ENCODE results near the gene PTGES2. TPM values are rescaled to one million over a fixed set of nuclear protein-coding genes. Genes with fewer than 3 reads are reported as not detected.

The PTGES2 gene
- total RNA-seq, 1 donor from 2014 or later, result 44.1 TPM

- peaks cover 50% of the 10 kb centered on the region for H4K20me1 ChIP-seq (ENCODE audit: insufficient read depth, low read length)
- no peak for DNase-seq (ENCODE audit: low read depth)
- Mint-ChIP-seq H3K4me3 (ENCODE audit: unreplicated experiment) (no peak overlapping the region), H3K27me3 (ENCODE audit: low read depth, unreplicated experiment) (no peaks in the 10 kb centered on the region), H3K36me3 (ENCODE audit: low read depth, unreplicated experiment) (peaks cover 21% of the 10 kb centered on the region), H3K4me1 (ENCODE audit: low read depth, unreplicated experiment) (peaks cover 2% of the 10 kb centered on the region), H3K9me3 (ENCODE audit: unreplicated experiment) (no peaks in the 10 kb centered on the region), H3K27ac (ENCODE audit: unreplicated experiment) (no peak overlapping the region)
- no peak overlapping the region for H3K9ac ChIP-seq (ENCODE audit: low read length)
- H3K9me3 ChIP-seq (ENCODE audit: insufficient read depth, low read depth, low read length), result no peaks in the 10 kb centered on the region
- peaks cover 13% of the 10 kb centered on the region for H3K4me1 ChIP-seq (ENCODE audit: insufficient read depth, low read length)
- TF ChIP-seq EZH2 (IDR thresholded peaks at IDR 0.05; ENCODE audit: insufficient read depth, low read length) (no peak), CTCF (IDR thresholded peaks at IDR 0.05; ENCODE audit: insufficient read depth, low read depth, low read length) (no peak)
- H3K4me2 ChIP-seq (ENCODE audit: low read length), result no peak overlapping the region
- H3K4me3 ChIP-seq (ENCODE audit: insufficient read depth, low read depth, low read length), result no peak overlapping the region
- H3K27me3 ChIP-seq (ENCODE audit: insufficient read depth, low read length), result no peaks in the 10 kb centered on the region
- no peak for FAIRE-seq
- H3K79me2 ChIP-seq (ENCODE audit: insufficient read depth, low read length), result peaks cover 27% of the 10 kb centered on the region
- no peak overlapping the region for H3K27ac ChIP-seq (ENCODE audit: low read depth, low read length)
- H2AFZ ChIP-seq (ENCODE audit: low read depth, low read length), result no peak overlapping the region
- peaks cover 19% of the 10 kb centered on the region for H3K36me3 ChIP-seq (ENCODE audit: insufficient read depth, low read length)
Measured at GRCh38 chr9:128163027-128163515, 35.5 kb upstream of the PTGES2 start.

GRCh38 chr9:128162215-128163026 lies 34.9 kb upstream of the PTGES2 start:
- peak overlapping the region; percentile 72 for H3K4me3 Mint-ChIP-seq (ENCODE audit: unreplicated experiment)

More at GRCh38 chr9:128162215-128163026, 34.9 kb upstream of the PTGES2 start:
- peaks cover 21% of the 10 kb centered on the region for H3K36me3 Mint-ChIP-seq (ENCODE audit: low read depth, unreplicated experiment)
- Histone ChIP-seq H3K9me3 (ENCODE audit: insufficient read depth, low read depth, low read length) (no peaks in the 10 kb centered on the region), H4K20me1 (ENCODE audit: insufficient read depth, low read length) (peaks cover 44% of the 10 kb centered on the region), H3K27ac (ENCODE audit: low read depth, low read length) (no peak overlapping the region), H3K79me2 (ENCODE audit: insufficient read depth, low read length) (peaks cover 24% of the 10 kb centered on the region), H3K36me3 (ENCODE audit: insufficient read depth, low read length) (peaks cover 13% of the 10 kb centered on the region), H3K9ac (ENCODE audit: low read length) (no peak overlapping the region), H3K27me3 (ENCODE audit: insufficient read depth, low read length) (no peaks in the 10 kb centered on the region), H3K4me3 (ENCODE audit: insufficient read depth, low read depth, low read length) (no peak overlapping the region), H2AFZ (ENCODE audit: low read depth, low read length) (no peak overlapping the region), H3K4me2 (ENCODE audit: low read length) (no peak overlapping the region), H3K4me1 (ENCODE audit: insufficient read depth, low read length) (peaks cover 13% of the 10 kb centered on the region)
- no peak for FAIRE-seq
- H3K27ac Mint-ChIP-seq (ENCODE audit: unreplicated experiment), result peak overlapping the region; percentile 47
- TF ChIP-seq EZH2 (IDR thresholded peaks at IDR 0.05; ENCODE audit: insufficient read depth, low read length), result no peak
- TF ChIP-seq CTCF (IDR thresholded peaks at IDR 0.05; ENCODE audit: insufficient read depth, low read depth, low read length), result no peak
- H3K27me3 Mint-ChIP-seq (ENCODE audit: low read depth, unreplicated experiment), result no peaks in the 10 kb centered on the region
- no peak for DNase-seq (ENCODE audit: low read depth)
- no peaks in the 10 kb centered on the region for H3K9me3 Mint-ChIP-seq (ENCODE audit: unreplicated experiment)
- peaks cover 2% of the 10 kb centered on the region for H3K4me1 Mint-ChIP-seq (ENCODE audit: low read depth, unreplicated experiment)
